ENCODE results near the gene ERICH2.

The ERICH2 gene

DNA sequence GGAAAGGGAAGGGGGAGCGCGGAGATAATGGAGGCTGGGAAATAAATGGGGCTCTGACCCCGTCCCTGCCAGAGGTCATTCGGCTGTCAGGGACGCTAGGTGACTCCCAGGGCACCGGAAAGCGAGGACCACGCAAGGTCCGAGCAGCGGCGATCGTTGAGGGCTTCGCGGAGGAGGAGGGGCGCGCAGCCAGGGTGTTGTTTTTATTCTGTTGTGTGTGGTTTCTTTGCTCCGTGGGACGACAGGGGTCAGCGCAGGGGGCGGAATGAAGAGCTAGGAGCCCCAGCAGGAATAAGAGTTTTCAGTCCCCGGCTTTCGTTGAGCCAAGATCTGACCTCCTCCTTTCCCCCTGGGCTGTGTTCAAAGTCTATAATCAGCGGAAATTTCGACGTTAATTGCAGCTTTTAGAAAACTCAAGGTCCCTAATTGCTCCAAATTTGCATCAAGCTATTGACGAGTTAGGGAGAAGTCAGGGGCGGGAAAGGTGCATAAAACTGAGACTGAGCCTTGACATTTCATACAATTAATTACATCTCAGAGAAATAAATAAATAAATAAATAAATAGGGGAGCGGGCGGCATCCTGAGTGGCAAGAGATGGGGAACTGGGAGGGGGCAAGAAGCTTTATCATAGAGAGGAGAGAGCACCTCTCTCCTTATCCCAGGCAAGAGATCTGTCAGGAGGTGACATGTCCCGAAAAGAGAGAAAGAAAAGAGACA is 48.7 kb downstream of the ERICH2 start:
- H3K36me3 Mint-ChIP-seq, result no peaks in the 10 kb centered on the region
- H3K27me3 Mint-ChIP-seq, result peaks cover 93% of the 10 kb centered on the region
- H3K27ac Mint-ChIP-seq, result no peak overlapping the region
- H3K4me3 Mint-ChIP-seq, result peak overlapping the region; percentile 51
- no peak for ATAC-seq
- peaks cover 55% of the 10 kb centered on the region for H3K4me1 Mint-ChIP-seq
- H3K9me3 Mint-ChIP-seq, result peaks cover 6% of the 10 kb centered on the region

- Mint-ChIP-seq H3K36me3 (no peaks in the 10 kb centered on the region), H3K27ac (no peak overlapping the region), H3K9me3 (peaks cover 6% of the 10 kb centered on the region), H3K4me3 (peak overlapping the region; percentile 70), H3K4me1 (peaks cover 55% of the 10 kb centered on the region), H3K27me3 (peaks cover 93% of the 10 kb centered on the region)
- ATAC-seq, result no peak
Observed at GRCh38 chr2:170819680-170820664, 49.8 kb downstream of the ERICH2 start.

GRCh38 chr2:170820757-170821530 is 50.8 kb downstream of the ERICH2 start:
- peaks cover 6% of the 10 kb centered on the region for H3K9me3 Mint-ChIP-seq
- H3K27me3 Mint-ChIP-seq, result peaks cover 93% of the 10 kb centered on the region
- peaks cover 46% of the 10 kb centered on the region for H3K4me1 Mint-ChIP-seq
- peak overlapping the region; percentile 70 for H3K4me3 Mint-ChIP-seq
- no peaks in the 10 kb centered on the region for H3K36me3 Mint-ChIP-seq
- no peak overlapping the region for H3K27ac Mint-ChIP-seq
- no peak for ATAC-seq

DNA sequence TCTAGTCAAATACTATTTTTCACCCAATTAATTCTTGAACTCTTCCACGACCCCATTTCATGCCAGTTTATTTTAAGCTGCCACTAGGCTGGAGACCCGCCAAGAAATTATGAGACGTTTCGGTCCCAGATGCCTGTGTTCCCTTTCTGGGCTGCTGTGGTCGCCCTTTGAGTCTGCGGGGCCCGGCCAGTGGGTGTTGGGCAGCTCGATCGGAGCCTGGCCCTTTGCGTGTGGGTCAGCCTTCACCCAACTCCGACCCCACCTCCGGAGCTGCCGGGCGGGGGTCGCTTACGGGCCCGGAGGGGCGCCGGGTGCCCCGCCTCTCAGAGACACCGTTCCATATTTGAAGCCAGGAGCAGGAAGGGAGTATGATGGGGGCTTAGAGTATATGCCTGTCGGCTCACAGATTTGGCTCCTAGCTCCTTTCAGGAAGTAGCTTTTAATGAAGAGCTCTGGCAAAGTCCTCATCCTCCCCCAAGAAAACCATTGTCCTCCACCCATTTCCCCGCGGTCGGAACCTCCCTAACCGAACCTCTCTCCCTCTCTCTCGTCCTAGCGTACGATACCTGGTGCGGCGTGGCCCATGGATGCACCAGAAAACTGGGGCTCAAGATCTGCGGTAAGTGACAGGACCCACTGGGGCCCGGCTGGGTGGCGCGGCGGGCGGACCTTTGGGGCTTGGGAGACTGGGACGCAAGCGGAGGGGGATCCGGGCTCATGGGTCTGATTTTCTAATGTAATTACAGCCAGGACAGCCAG is 51.5 kb downstream of the ERICH2 start:
- no peaks in the 10 kb centered on the region for H3K36me3 Mint-ChIP-seq
- H3K4me1 Mint-ChIP-seq, result peaks cover 44% of the 10 kb centered on the region
- peaks cover 6% of the 10 kb centered on the region for H3K9me3 Mint-ChIP-seq
- no peak for ATAC-seq
- H3K27ac Mint-ChIP-seq, result no peak overlapping the region
- peaks cover 94% of the 10 kb centered on the region for H3K27me3 Mint-ChIP-seq
- no peak overlapping the region for H3K4me3 Mint-ChIP-seq

GRCh38 chr2:170822290-170823087 is 52.3 kb downstream of the ERICH2 start:
- no peak overlapping the region for H3K27ac Mint-ChIP-seq

DNA sequence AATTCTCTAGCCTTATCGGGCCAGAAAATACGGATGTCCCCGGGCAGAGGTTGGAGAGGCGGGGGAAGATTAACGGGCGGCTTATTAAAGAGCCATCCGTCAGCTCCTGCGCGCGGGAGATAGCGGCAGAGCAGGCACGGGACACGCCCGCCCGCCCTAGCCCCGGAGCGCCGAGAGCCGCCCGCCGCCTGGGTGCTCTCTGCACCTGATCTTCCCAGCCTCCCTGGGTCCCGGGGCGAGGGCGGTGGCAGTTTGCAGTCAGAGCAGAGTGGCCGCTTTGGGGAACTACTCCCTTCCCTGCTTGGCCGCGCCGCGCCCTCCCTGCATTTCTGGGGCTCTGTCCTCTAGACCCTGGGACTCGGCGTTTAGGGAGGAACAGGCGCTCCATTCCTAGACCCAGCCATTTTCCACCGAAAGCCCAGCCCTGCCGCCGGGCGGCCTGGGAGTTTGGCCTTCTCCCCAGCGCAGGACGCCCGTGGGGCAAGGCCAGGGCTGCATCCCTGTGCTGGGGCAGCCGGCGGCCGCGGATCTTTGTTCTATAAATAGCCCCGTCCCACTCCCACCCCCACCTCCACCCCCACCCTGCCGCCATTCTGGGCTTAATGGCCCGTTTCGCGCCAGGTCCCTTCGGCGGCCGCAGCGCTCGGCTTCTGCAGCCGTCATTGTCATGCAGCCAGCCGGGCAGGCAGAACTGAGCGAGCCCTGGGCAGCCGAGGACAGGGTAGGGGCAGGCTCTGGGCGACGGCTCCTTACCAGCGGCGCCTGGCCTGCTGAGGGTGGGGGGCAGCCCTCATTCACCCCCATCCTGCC is 53.1 kb downstream of the ERICH2 start:
- peaks cover 7% of the 10 kb centered on the region for H3K9me3 Mint-ChIP-seq
- H3K27me3 Mint-ChIP-seq, result peaks cover 94% of the 10 kb centered on the region
- H3K4me1 Mint-ChIP-seq, result peaks cover 34% of the 10 kb centered on the region
- no peaks in the 10 kb centered on the region for H3K36me3 Mint-ChIP-seq
- ATAC-seq, result no peak
- H3K27ac Mint-ChIP-seq, result no peak overlapping the region
- no peak overlapping the region for H3K4me3 Mint-ChIP-seq

More at GRCh38 chr2:170822290-170823087, 52.3 kb downstream of the ERICH2 start:
- Mint-ChIP-seq H3K4me1 (peaks cover 36% of the 10 kb centered on the region), H3K36me3 (no peaks in the 10 kb centered on the region), H3K4me3 (peak overlapping the region; percentile 53), H3K9me3 (peaks cover 6% of the 10 kb centered on the region), H3K27me3 (peaks cover 94% of the 10 kb centered on the region)
- ATAC-seq, result no peak

DNA sequence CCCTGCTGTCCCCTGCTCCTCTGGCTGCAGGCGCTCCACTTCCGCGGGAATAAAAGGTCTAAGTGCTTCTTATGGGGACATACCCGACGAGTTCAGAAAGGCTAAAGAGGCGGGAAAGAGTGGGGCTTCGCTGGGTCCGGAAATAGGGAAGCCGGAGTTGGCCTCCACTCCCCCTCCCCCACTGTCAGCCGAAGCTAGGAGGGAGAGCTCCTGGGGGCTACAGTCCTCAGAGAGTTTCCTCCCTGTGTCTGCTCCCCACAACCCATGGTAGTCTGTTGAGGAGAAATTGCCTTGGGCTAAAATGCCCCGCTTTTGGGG is 53.7 kb downstream of the ERICH2 start:
- H3K27me3 Mint-ChIP-seq, result peaks cover 94% of the 10 kb centered on the region
- no peak for ATAC-seq
- peaks cover 30% of the 10 kb centered on the region for H3K4me1 Mint-ChIP-seq
- peaks cover 12% of the 10 kb centered on the region for H3K9me3 Mint-ChIP-seq
- H3K27ac Mint-ChIP-seq, result no peak overlapping the region
- H3K4me3 Mint-ChIP-seq, result no peak overlapping the region
- H3K36me3 Mint-ChIP-seq, result no peaks in the 10 kb centered on the region

DNA sequence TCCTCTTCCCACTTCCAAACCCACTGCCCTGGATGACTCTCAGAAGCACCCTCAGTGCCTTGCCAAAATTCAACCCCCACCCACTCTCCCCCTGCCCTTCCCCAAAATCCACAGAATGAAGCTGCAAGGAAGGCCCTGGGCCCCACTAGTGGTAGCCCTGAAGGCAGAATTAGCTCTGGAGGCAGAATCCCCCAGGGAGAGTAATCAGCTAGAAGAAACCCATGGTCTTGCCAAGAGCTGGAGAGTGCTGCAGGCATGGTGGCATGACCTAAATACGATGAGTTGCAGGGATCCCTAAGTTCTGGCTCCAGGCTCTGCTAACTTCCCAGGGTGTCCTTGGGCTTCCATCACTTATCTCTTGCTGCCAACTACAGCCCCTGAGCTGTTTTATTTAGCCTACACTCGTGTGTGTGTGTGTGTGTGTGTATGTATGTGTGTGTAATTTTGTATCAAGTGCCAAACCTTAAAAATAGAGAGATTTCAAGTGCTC is 54.4 kb downstream of the ERICH2 start:
- Mint-ChIP-seq H3K27ac (no peak overlapping the region), H3K4me1 (peaks cover 28% of the 10 kb centered on the region), H3K9me3 (peaks cover 16% of the 10 kb centered on the region), H3K4me3 (no peak overlapping the region), H3K27me3 (peaks cover 94% of the 10 kb centered on the region), H3K36me3 (no peaks in the 10 kb centered on the region)
- ATAC-seq, result no peak

DNA sequence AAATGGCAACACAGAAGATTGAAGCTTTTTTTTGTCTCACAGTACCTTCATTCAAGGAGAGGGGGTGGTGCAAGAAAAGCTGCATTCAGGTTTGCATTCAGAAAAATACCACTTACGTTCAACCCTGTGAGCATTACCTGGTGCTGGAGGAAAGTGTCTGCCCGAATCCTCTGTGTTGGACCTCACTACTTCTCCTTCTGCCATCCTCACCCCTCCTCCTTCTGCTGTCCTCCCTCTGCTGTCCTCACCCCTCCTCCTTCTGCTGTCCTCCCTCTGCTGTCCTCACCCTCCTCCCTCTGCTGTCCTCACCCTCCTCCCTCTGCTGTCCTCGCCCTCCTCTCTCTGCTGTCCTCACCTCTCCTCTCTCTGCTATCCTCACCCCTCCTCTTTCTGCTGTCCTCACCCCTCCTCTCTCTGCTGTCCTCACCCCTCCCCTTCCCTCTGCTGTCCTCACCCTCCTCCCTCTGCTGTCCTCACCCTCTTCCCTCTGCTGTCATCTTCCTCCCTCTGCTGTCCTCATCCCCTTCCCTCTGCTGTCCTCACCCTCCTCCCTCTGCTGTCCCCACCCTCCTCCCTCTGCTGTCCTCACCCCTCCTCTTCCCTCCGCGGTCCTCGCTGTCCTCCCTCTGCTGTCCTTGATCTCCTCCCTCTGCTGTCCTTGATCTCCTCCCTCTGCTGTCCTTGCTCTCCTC is 57.8 kb downstream of the ERICH2 start:
- ATAC-seq, result no peak
- no peak overlapping the region for H3K4me3 Mint-ChIP-seq
- no peaks in the 10 kb centered on the region for H3K4me1 Mint-ChIP-seq
- H3K9me3 Mint-ChIP-seq, result peaks cover 10% of the 10 kb centered on the region
- H3K36me3 Mint-ChIP-seq, result no peaks in the 10 kb centered on the region
- peaks cover 79% of the 10 kb centered on the region for H3K27me3 Mint-ChIP-seq
- no peak overlapping the region for H3K27ac Mint-ChIP-seq

- H3K27ac Mint-ChIP-seq, result no peak overlapping the region
- H3K9me3 Mint-ChIP-seq, result peaks cover 10% of the 10 kb centered on the region
- no peak for ATAC-seq
- no peaks in the 10 kb centered on the region for H3K36me3 Mint-ChIP-seq
- H3K4me3 Mint-ChIP-seq, result no peak overlapping the region
- H3K27me3 Mint-ChIP-seq, result peaks cover 77% of the 10 kb centered on the region
- H3K4me1 Mint-ChIP-seq, result no peaks in the 10 kb centered on the region
Observed at GRCh38 chr2:170828533-170828916, 58.3 kb downstream of the ERICH2 start.

DNA sequence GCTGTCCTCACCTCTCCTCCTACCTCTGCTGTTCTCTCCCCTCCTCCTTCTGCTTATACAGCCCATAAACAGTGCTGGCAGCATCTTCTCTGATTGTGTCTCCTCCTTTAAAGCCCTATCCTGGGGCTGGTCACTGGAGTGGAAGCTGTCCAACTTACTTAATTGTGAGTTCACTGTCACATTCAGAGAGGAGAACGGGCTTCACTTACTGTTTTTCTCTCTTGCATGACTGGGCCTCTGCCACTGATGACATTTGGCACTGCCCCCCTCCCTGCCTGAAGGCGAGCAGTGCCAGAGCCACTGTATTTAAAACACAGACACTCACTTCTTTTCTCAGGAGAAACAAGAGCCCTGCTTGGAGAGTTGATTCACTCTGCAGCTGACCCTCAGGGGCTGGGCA is 58.9 kb downstream of the ERICH2 start:
- Mint-ChIP-seq H3K27ac (no peak overlapping the region), H3K9me3 (peaks cover 10% of the 10 kb centered on the region), H3K36me3 (no peaks in the 10 kb centered on the region), H3K27me3 (peaks cover 74% of the 10 kb centered on the region), H3K4me1 (no peaks in the 10 kb centered on the region), H3K4me3 (no peak overlapping the region)
- ATAC-seq, result no peak

- peaks cover 10% of the 10 kb centered on the region for H3K9me3 Mint-ChIP-seq
- no peak for ATAC-seq
- no peak overlapping the region for H3K4me3 Mint-ChIP-seq
- no peaks in the 10 kb centered on the region for H3K4me1 Mint-ChIP-seq
- H3K36me3 Mint-ChIP-seq, result no peaks in the 10 kb centered on the region
- H3K27ac Mint-ChIP-seq, result no peak overlapping the region
- peaks cover 67% of the 10 kb centered on the region for H3K27me3 Mint-ChIP-seq
Observed at GRCh38 chr2:170830166-170830565, 60.0 kb downstream of the ERICH2 start.

DNA sequence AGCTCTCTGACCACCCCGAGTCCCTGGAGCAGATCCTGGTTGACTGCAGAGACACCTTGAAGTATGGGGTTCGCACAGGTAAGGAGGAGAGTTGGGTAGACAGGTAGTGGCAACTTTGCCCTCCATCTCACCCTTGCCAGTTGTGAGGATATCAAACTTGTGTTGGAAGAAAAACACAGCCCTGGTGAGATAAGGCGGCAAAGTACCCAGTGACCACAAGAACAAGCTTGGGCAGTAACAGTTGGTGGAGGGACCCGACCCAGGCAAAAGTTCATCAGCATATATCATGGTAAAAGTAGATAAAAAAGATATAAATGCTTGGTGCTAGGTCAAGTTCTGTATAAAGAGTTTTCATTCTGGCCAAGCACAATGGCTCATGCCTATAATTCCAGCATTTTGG is 60.9 kb downstream of the ERICH2 start:
- Mint-ChIP-seq H3K27ac (no peak overlapping the region), H3K4me3 (no peak overlapping the region)

More for the DNA sequence above, 60.9 kb downstream of the ERICH2 start:
- Mint-ChIP-seq H3K36me3 (no peaks in the 10 kb centered on the region), H3K27me3 (peaks cover 62% of the 10 kb centered on the region), H3K9me3 (peaks cover 10% of the 10 kb centered on the region), H3K4me1 (no peaks in the 10 kb centered on the region)
- no peak for ATAC-seq

Data from stimulated activated memory B cell treated with anti-CD40 and anti-IgM and Interleukin-4, amounts not matched to agents 10 μg/mL and 1 μg/mL and 100 μg/mL, for 72 hours (primary cell).